Activated CD8-positive, alpha-beta T cell treated with anti-CD3 and anti-CD28 coated beads for 36 hours (primary cell): ENCODE results near the gene PPP1R3C. TPM values are rescaled to one million over a fixed set of nuclear protein-coding genes. Genes with fewer than 3 reads are reported as not detected.

Experiments used
- ATAC-seq: fragments of 200-7000 bp; cut with Tn5 transposase; one replicate; pipeline ENCODE4 v1.10.0; 2021; ENCODE audit warnings: mild to moderate bottlenecking, moderate library complexity
- CTCF ChIA-PET: fragments of 350-600 bp; sonication (Branson Sonifier 250); formaldehyde crosslinking; loops from one replicate; lab custom pipeline; 2021; ENCODE audit warnings: antibody characterized with exemption; lab: Charles Lee
- POLR2A ChIA-PET: fragments of 350-600 bp; sonication (Branson Sonifier 250); formaldehyde crosslinking; loops from one replicate; lab custom pipeline; 2021; ENCODE audit warnings: antibody characterized with exemption; lab: Charles Lee
- DNase-seq: peaks from one replicate; pipeline ENCODE4 v3.0.0-alpha.2; 2020
- H3K27ac Mint-ChIP-seq: one replicate; pipeline ENCODE4 v1.8.0; 2021; ENCODE audit warnings: mild to moderate bottlenecking, mixed read lengths
- H3K27me3 Mint-ChIP-seq: one replicate; pipeline ENCODE4 v1.8.0; 2021; ENCODE audit warnings: mixed read lengths
- H3K36me3 Mint-ChIP-seq: one replicate; pipeline ENCODE4 v1.8.0; 2021; ENCODE audit warnings: low read depth, mixed read lengths
- H3K4me1 Mint-ChIP-seq: one replicate; pipeline ENCODE4 v1.8.0; 2021; ENCODE audit warnings: low read depth, mixed read lengths
- H3K4me3 Mint-ChIP-seq: one replicate; pipeline ENCODE4 v1.8.0; 2021; ENCODE audit warnings: mild to moderate bottlenecking, moderate library complexity, mixed read lengths
- H3K9me3 Mint-ChIP-seq: one replicate; pipeline ENCODE4 v1.8.0; 2021; ENCODE audit warnings: mixed read lengths
- intact Hi-C: fragments of 100-400 bp; cut with micrococcal nuclease; formaldehyde crosslinking; loops from one replicate; pipeline ENCODE4 v1.10.0; 2022
- total RNA-seq, 2 experiments: library from RNA; stranded (reverse); gene quantifications; one replicate each; pipeline ENCODE4 v1.2.3, GENCODE V29; 2021
- TF ChIP-seq, protein P1 (sequence below): fragments of 200-600 bp; IDR thresholded peaks from one replicate; pipeline ENCODE4 v1.8.0; 2022; ENCODE audit warnings: antibody characterized with exemption, mild to moderate bottlenecking

PPP1R3C gene
- total RNA-seq, 2 experiments from 2014 or later = 0.94 to 0.99 TPM

GRCh38 chr10:91607646-91608403, 25.0 kb downstream of the PPP1R3C start:
- ATAC-seq = no peak
- peaks cover 7% of the 10 kb centered on the region for H3K4me1 Mint-ChIP-seq
- ChIA-PET POLR2A (no interaction called here), CTCF (no interaction called here)
- peaks cover 5% of the 10 kb centered on the region for H3K9me3 Mint-ChIP-seq
- no peaks in the 10 kb centered on the region for H3K36me3 Mint-ChIP-seq
- intact Hi-C loops = no loop called here
- no peak overlapping the region for H3K27ac Mint-ChIP-seq
- no peak overlapping the region for H3K4me3 Mint-ChIP-seq
- peaks cover 4% of the 10 kb centered on the region for H3K27me3 Mint-ChIP-seq
- TF ChIP-seq, protein P1, sequence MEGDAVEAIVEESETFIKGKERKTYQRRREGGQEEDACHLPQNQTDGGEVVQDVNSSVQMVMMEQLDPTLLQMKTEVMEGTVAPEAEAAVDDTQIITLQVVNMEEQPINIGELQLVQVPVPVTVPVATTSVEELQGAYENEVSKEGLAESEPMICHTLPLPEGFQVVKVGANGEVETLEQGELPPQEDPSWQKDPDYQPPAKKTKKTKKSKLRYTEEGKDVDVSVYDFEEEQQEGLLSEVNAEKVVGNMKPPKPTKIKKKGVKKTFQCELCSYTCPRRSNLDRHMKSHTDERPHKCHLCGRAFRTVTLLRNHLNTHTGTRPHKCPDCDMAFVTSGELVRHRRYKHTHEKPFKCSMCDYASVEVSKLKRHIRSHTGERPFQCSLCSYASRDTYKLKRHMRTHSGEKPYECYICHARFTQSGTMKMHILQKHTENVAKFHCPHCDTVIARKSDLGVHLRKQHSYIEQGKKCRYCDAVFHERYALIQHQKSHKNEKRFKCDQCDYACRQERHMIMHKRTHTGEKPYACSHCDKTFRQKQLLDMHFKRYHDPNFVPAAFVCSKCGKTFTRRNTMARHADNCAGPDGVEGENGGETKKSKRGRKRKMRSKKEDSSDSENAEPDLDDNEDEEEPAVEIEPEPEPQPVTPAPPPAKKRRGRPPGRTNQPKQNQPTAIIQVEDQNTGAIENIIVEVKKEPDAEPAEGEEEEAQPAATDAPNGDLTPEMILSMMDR = no peak
- DNase-seq = no peak

DNA sequence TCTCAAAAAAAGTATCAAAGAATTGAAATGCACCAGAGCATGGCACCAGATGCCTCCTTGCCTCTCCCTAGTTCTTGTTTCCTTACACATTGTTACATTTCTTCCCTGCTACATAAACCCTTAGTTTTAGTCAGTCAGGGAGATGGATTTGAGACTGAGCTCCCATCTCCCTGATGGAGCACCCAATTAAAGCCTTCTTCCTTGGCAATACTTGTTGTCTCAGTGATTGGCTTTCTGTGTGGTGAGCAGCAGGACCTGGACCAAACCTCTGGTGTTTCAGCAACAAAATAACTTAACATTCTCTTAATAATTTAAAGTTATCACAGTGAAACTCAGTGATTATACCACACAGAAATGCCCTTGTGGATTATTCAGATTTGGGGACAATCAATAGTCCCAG, 26.9 kb downstream of the PPP1R3C start:
- Mint-ChIP-seq H3K4me1 (peaks cover 7% of the 10 kb centered on the region), H3K4me3 (no peak overlapping the region), H3K36me3 (no peaks in the 10 kb centered on the region), H3K27me3 (peaks cover 3% of the 10 kb centered on the region), H3K9me3 (peaks cover 5% of the 10 kb centered on the region), H3K27ac (no peak overlapping the region)
- ATAC-seq (no peak), DNase-seq (no peak)
- intact Hi-C loops = no loop called here
- ChIA-PET CTCF (interaction anchor here (2.8 kb wide), 1 partner anchor 30 kb away, joined by 8 read pairs; no protein-coding TSS in a partner anchor), POLR2A (no interaction called here)
- TF ChIP-seq, protein P1 = no peak

- Mint-ChIP-seq H3K27ac (no peak overlapping the region), H3K36me3 (no peaks in the 10 kb centered on the region), H3K9me3 (peaks cover 5% of the 10 kb centered on the region), H3K4me3 (no peak overlapping the region), H3K27me3 (peaks cover 5% of the 10 kb centered on the region), H3K4me1 (peaks cover 7% of the 10 kb centered on the region)
- peak; percentile 55 for ATAC-seq
- intact Hi-C loops = no loop called here
- TF ChIP-seq, protein P1 = no peak
- CTCF ChIA-PET = interaction anchor here (2.8 kb wide), 1 partner anchor 31 kb away, joined by 8 read pairs; no protein-coding TSS in a partner anchor
- POLR2A ChIA-PET = no interaction called here
- DNase-seq = no peak
Observed at GRCh38 chr10:91604553-91605534, 28.0 kb downstream of the PPP1R3C start.

- ATAC-seq (no peak), DNase-seq (no peak)
- H3K36me3 Mint-ChIP-seq = no peaks in the 10 kb centered on the region
- H3K4me3 Mint-ChIP-seq = no peak overlapping the region
- TF ChIP-seq, protein P1 = no peak
- POLR2A ChIA-PET = no interaction called here
- H3K27me3 Mint-ChIP-seq = peaks cover 5% of the 10 kb centered on the region
- H3K27ac Mint-ChIP-seq = no peak overlapping the region
- CTCF ChIA-PET = interaction anchor here (0.9 to 2.8 kb wide), 2 partner anchors 32 to 306 kb away, joined by 3 to 8 read pairs; no protein-coding TSS in a partner anchor
- peaks cover 7% of the 10 kb centered on the region for H3K4me1 Mint-ChIP-seq
- H3K9me3 Mint-ChIP-seq = peaks cover 5% of the 10 kb centered on the region
- intact Hi-C loops = no loop called here
Observed at GRCh38 chr10:91603931-91604331, 28.9 kb downstream of the PPP1R3C start.
